Urinary bladder (tissue), 4 donors: ENCODE measurements around the gene ANKRD16. TPM values are rescaled to one million over a fixed set of nuclear protein-coding genes. Genes with fewer than 3 reads are reported as not detected.
"Not testable (repeated sequence)": the region's sequence is repeated elsewhere in the genome, so short reads cannot be mapped to it uniquely, and the experiment has no call there.

Experiments used
- DNase-seq: peaks from one replicate; pipeline ENCODE4 v3.0.0-alpha.2; 2015; ENCODE audit errors: extremely low spot score
- H3K27ac ChIP-seq: one replicate; pipeline ENCODE4 v1.5.1; 2013; ENCODE audit warnings: low read depth, mild to moderate bottlenecking, moderate library complexity
- H3K36me3 ChIP-seq: one replicate; pipeline ENCODE4 v1.6.1; 2013; ENCODE audit warnings: mild to moderate bottlenecking, moderate library complexity; ENCODE audit not compliant: insufficient read depth
- H3K4me1 ChIP-seq: one replicate; pipeline ENCODE4 v1.6.1; 2013; ENCODE audit warnings: mild to moderate bottlenecking, moderate library complexity; ENCODE audit not compliant: insufficient read depth
- H3K4me3 ChIP-seq: one replicate; pipeline ENCODE4 v1.5.1; 2013; ENCODE audit warnings: low read depth, low read length
- WGBS: extraction: QIAGEN DNeasy Blood & Tissue Kit; methylation state at CpG from one replicate; pipeline ENCODE4 v1.1.7; 2013; 5-methylcytosine and 5-hydroxymethylcytosine counted together
- polyA plus RNA-seq: library from polyadenylated mRNA; stranded (reverse); fragments of 200-250 nt; gene quantifications from one replicate; pipeline ENCODE4 v1.2.3, GENCODE V29; 2013
- total RNA-seq: library from RNA; depleted of rRNA; stranded (reverse); fragments of >200 nt; gene quantifications from one replicate; pipeline ENCODE4 v1.2.3, GENCODE V29; 2014
- donor health status: healthy with polysubstance abuse.
- donor health status: healthy.

Gene ANKRD16
- total and polyA plus RNA-seq, 2 donors, result 8.8 to 9.3 TPM

DNA sequence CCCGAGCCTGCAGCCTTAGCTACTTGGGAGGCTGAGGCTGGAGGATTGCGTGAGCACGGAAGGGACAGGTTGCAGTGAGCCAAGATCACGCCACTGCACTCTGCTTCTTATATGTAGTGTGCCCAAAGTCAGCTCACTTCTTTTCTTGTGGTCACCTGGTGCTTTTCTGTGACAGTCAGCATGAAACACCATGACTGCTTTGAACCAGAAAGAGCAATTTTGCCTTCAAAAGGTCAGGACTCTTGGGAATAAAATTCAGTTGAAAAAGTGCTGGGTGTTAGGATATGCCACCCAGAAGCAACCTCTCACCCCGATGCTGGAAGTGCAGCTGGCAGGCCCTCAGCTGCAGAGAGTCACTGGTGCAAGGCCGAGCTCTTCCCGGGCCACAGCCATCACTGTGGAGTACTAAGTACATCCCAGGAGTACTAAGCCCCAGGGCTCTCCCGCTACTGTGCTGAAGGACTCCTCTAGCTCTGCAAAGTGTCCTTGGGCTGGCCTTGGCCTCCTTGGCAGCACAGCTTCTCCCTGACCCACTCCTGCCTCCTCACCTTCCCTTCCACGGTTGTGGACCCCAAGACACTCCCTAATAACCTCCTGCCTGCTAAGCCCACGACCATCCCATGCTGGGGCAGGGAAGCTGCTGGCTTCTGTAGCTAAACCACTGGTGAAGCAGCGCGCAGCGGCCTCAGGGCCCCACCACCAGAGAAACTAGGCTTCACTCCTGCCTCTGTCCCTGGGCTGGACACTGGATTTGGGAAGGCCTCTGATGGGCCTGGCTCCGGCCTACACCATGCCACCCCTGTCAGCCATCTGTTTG, 58.9 kb downstream of the ANKRD16 start:
- no peak for DNase-seq
- Histone ChIP-seq H3K36me3 (no peaks in the 10 kb centered on the region), H3K4me3 (no peak overlapping the region), H3K27ac (no peak overlapping the region), H3K4me1 (no peaks in the 10 kb centered on the region)
- 92% methylated on average over 14 of the region's 14 CpGs for WGBS

DNA sequence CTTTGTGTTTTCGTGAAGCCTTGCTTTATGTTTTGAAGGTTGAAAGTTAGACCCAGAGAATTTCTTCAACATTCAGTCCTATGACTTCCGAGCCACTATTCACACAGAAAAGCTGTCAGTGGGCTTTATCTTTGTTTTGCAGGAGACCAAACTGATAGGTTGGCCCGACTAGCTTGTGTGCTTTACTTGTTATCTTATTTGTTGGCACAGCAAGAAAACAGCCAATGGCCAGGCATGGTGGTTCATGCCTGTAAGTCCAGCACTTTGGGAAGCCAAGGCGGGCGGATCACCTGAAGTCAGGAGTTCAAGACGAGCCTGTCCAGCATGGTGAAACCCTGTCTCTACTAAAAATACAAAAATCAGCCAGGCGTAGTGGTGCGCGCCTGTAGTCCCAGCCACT, 60.4 kb downstream of the ANKRD16 start:
- WGBS, result 83% methylated on average over 9 of the region's 9 CpGs
- Histone ChIP-seq H3K4me3 (no peak overlapping the region), H3K27ac (no peak overlapping the region), H3K36me3 (no peaks in the 10 kb centered on the region), H3K4me1 (no peaks in the 10 kb centered on the region)
- DNase-seq, result no peak

DNA sequence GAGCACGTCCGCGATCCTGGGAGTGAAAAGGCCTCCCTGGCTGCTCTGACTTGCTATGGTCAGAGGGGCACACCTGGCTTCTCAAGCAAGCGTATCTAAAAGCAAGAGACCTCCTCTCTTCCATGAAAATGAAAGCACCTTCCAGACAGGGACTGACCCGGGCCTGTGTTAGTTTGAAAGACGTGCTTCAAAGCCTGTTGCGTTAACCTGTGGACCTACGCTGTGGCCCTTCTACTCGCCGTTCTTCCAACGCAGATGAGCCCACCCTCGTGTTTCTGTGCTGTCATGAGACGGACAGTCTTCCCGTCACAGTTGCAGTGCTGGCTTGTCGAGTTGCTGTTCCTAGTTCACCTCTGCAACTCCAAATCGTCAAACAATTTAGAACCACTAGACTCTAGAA, 61.0 kb downstream of the ANKRD16 start:
- DNase-seq, result no peak
- Histone ChIP-seq H3K36me3 (no peaks in the 10 kb centered on the region), H3K27ac (no peak overlapping the region), H3K4me3 (no peak overlapping the region), H3K4me1 (no peaks in the 10 kb centered on the region)
- WGBS, result 89% methylated on average over 16 of the region's 16 CpGs

DNA sequence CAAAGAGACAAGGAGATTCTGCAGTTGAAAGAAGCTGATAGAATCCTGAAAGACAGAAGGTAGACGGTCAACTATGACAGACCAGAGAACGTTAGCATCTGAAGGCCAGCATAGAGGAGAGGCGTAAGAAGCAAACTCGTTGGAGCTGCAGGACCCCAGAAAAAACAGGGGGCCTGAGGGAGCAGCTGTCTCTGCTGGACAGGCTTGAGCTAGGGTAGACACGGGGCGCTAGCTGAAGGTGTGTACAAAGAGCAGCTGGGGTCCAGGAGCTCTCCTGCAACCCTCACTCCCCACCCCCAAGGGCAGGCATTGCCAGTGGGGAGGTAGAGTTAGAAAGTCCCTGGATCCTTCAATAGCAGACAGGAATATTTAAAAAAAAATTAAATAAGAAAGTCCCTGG, 61.9 kb downstream of the ANKRD16 start:
- H3K27ac ChIP-seq, result no peak overlapping the region
- DNase-seq, result no peak
- H3K4me1 ChIP-seq, result no peaks in the 10 kb centered on the region
- H3K36me3 ChIP-seq, result no peaks in the 10 kb centered on the region
- H3K4me3 ChIP-seq, result no peak overlapping the region
- 74% methylated on average over 6 of the region's 6 CpGs for WGBS

DNA sequence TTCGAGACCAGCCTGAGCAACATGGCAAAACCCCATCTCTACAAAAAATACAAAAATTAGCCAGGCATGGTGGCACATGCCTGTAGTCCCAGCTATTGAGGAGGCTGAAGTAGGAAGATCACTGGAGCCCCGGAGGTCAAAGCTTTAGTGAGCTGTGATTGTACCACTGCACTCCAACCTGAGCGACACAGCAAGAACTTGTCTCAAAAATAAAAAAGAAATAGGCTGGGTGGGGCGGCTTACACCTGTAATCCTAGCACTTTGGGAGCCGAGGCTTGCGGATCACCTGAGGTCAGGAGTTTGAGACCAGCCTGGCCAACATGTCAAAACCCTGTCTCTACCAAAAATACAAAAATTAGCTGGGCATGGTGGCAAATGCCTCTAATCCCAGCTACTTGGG, 63.2 kb downstream of the ANKRD16 start:
- H3K4me3 ChIP-seq, DNase-seq, H3K4me1 ChIP-seq, H3K36me3 ChIP-seq, H3K27ac ChIP-seq: not testable (repeated sequence)
- 96% methylated on average over 6 of the region's 6 CpGs for WGBS

DNA sequence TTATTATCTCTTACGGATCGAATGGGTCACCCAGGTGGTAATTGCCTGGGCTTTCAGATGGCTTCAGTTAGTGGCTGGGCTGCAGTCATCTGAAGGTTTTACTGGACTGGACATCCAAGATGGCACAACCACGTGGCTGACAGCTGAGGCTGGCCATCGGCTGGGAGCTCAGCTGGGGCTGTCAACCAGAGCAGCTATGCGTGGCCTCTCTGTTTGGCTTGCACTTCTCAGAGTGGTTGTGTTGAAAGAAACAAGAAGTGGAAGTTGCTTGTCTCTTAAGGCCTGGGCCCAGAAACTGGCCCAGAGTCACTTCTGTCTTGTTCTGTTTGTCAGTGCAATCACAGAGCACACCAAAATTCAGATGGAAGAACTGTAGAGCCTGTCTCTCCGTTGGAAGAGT, 70.8 kb downstream of the ANKRD16 start:
- no peak overlapping the region for H3K27ac ChIP-seq
- no peak for DNase-seq
- H3K4me3 ChIP-seq, result no peak overlapping the region
- H3K4me1 ChIP-seq, result no peaks in the 10 kb centered on the region
- no peaks in the 10 kb centered on the region for H3K36me3 ChIP-seq
- WGBS, result 86% methylated on average over 6 of the region's 6 CpGs

DNA sequence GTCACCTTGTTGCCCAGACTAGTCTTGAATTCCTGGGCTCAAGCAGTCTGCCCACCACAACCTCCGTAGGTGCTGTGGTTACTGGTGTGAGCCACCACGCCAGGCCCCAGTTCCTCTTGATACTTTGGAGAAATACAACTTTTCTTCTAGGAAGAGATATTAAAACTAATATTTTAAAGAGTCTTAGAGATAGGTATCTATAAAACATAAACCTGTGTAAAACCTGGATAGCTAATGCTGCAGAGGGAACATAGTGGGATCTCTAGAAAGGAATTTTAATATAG, 71.7 kb downstream of the ANKRD16 start:
- 90% methylated on average over 2 of the region's 2 CpGs for WGBS

DNA sequence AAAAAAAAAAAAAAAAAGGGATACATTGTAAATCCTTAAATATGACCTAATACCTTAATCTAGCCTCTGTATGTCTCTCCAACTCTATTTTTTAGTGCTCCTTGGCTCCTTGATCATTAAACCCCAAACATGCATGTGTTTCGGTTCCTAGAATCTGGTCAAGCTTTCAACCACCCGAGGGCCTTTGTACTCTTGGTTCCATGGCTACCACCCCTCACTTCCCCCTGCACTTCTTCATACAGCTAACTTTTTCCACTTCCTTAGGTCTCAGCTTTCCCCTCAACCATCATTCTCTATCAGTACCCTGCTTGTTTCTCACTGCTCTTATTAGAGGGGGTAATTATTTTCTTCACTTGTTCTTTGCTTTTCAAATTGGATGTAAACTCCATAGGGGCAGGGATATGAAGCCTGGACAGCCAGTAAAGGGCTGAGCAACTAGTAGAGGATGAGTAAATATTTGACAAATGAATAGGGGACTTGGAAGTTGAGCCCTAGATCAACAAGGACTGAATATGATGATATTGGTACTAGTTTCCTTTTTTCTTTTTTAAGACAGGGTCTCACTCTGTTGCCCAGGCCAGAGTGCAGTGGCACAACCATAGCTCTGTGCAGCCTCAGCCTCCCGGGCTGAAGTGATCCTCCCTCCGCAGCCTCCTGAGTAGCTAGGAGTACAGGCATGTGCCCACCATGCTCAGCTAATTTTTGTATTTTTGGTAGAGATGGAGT, 72.2 kb downstream of the ANKRD16 start:
- 88% methylated on average over 4 of the region's 4 CpGs for WGBS
- no peak for DNase-seq
- H3K36me3 ChIP-seq, result no peaks in the 10 kb centered on the region
- H3K4me1 ChIP-seq, result no peaks in the 10 kb centered on the region
- no peak overlapping the region for H3K27ac ChIP-seq
- no peak overlapping the region for H3K4me3 ChIP-seq

More for the DNA sequence above, 71.7 kb downstream of the ANKRD16 start:
- H3K4me3 ChIP-seq, result no peak overlapping the region
- no peak for DNase-seq
- no peaks in the 10 kb centered on the region for H3K36me3 ChIP-seq
- no peaks in the 10 kb centered on the region for H3K4me1 ChIP-seq
- no peak overlapping the region for H3K27ac ChIP-seq

DNA sequence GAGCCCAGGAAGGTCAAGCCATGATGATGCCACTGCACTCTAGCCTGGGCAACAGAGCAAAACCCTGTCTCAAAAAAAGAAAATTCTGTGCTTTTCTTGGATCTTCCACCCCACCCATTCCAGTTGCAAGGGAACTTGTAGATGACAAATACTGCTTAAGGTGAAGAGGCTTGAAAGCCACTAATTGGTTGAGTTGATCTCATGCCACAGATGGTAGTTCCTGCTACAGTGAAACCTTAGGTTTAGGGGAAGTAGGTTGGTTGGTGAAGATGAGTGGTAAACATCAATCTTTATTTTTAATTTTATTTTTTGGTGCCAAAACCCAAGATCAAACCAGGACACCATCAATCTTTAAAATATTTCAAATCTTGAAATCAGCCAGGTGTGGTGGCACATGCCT, 73.5 kb downstream of the ANKRD16 start:
- Histone ChIP-seq H3K4me3 (no peak overlapping the region), H3K36me3 (no peaks in the 10 kb centered on the region), H3K4me1 (no peaks in the 10 kb centered on the region), H3K27ac (no peak overlapping the region)
- DNase-seq, result no peak

DNA sequence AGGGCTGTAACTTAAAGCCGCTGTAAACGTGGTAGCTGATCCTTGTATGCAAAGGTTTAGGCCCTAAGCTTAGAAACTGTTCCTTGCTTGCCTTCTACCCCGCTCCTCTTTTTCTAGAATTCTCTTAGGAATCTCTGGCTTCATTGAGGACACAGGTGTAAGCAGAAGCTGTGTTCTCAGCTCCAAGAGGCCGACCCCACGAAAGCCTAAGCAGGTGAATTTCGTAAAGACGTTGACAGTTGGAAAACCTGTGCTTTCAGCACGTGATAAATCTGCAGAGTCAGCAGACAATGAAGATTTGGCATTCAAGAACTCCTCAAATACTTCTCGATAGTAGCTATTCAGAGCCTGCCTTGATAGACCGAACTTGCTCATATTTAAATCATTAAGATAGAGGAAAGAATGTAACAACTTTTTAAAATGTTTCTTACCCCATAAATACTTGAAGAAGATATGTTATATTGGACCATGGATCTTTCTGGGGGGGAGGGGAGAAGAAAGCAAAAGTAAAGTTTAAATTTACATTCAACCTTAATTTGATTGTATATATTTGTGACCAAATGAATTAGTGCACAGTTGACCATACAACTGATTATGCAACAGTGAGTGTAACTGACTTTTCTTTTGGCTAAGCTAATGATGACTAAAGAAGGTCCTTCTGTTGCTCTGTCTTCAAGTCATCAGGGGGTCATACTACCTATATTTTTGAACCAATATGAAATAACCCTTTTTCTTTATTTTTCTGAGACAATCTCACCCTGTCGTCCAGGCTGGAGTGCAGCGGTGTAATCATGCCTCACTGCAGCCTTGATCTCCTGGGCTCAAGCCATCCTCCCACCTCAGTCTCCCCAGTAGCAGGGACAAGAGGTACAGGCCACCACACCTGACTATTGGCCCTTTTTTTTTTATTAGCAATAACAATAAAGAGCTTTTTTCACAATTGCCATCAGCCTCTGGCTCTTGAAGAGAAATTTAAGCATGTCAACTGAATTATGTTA, 75.3 kb downstream of the ANKRD16 start:
- peak overlapping the region; percentile 92 for H3K27ac ChIP-seq
- H3K4me1 ChIP-seq, result no peaks in the 10 kb centered on the region
- H3K36me3 ChIP-seq, result no peaks in the 10 kb centered on the region
- H3K4me3 ChIP-seq, result peak overlapping the region; percentile 95
- WGBS, result 21% methylated on average over 12 of the region's 12 CpGs
- no peak for DNase-seq

DNA sequence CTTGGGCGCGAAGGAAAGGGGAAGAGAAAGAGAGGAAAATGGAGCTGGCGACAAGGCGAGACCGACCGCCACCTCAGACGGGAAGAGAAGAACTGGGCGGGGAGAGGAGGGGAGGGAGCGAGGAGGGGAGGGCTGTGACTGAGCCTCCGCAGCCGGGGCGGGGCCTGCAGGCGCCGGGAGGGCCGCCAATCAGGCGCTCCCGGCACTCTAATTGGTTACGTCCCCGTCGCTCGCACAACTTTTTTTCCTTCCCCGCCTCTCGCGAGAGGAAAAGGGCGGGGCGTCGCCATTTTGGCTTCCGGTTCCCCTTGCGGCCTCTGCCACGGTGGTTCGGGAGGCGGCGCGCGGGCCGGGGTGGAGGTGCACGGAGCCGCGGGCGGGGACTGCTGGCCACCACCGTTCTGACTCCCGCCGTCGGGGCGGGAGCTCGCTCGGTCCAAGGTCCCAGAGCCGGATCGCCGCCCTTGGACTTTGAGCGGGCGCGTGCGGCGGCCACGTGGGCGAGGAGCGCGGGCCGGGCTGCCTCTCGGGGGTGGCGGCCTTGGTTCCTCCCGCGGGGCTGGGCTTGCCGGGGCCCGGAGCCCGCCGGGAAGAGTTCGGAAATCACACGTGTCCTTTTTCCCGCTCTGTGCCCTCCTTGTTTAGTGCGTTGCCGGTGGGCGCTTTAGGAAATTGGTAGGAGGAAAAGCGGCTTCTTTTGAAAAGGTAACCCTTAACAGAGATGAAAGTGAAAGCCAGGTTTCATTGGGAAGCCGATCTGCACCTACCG, 76.2 kb downstream of the ANKRD16 start, which contains the start of gene GDI2:
Gene GDI2 (minus strand): TSS at position 94 of the 769 bp plus-strand sequence. CDS start 176 bp downstream, outside the sequence.
- Histone ChIP-seq H3K4me3 (peak within 1 kb of the TSS; percentile 95), H3K27ac (peak within 1 kb of the TSS; percentile 98), H3K36me3 (no peaks in the 10 kb centered on the region), H3K4me1 (no peaks in the 10 kb centered on the region)
- peak; percentile 93 for DNase-seq
- under 1% methylated on average over 76 of the region's 77 CpGs for WGBS

DNA sequence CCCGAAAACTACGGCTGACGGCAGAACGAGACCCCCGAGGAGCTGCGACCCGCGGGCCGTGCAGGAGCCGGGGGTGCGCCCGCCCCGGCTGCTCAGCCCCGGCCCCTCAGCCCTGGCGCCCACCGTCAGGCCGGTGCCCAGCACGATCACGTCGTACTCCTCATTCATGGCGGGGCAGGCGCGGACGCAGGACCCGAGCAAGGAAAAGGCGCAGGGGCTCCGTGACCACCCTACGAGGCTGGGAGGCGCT, 76.7 kb downstream of the ANKRD16 start:
- H3K4me1 ChIP-seq, result no peaks in the 10 kb centered on the region
- peak overlapping the region; percentile 95 for H3K4me3 ChIP-seq
- no peaks in the 10 kb centered on the region for H3K36me3 ChIP-seq
- H3K27ac ChIP-seq, result peak overlapping the region; percentile 98
- 0% methylated on average over 29 of the region's 29 CpGs for WGBS
- DNase-seq, result no peak
